Neural cell (in vitro differentiated cells): ENCODE results near the gene SRSF2. TPM values are rescaled to one million over a fixed set of nuclear protein-coding genes. Genes with fewer than 3 reads are reported as not detected.
"Not testable (repeated sequence)": the region's sequence is repeated elsewhere in the genome, so short reads cannot be mapped to it uniquely, and the experiment has no call there.

Experiments
- H2AFZ ChIP-seq: fragments of 200-600, 300-800 bp; sonication (generic), shearing (Covaris generic); 2 replicates; pipeline ENCODE4 v1.6.0; 2014; ENCODE audit warnings: low read depth, mild to moderate bottlenecking, antibody characterized with exemption, low read length, moderate library complexity
- H3F3A ChIP-seq: fragments of 200-600 bp; shearing (Covaris generic); 2 replicates; pipeline ENCODE4 v1.6.1; 2016; ENCODE audit warnings: mild to moderate bottlenecking, moderate library complexity, mixed read lengths, antibody characterized with exemption, low read length; ENCODE audit not compliant: insufficient read depth, poor library complexity, severe bottlenecking
- H3K27ac ChIP-seq: fragments of 200-600, 300-800 bp; sonication (generic), shearing (Covaris generic); 2 replicates; pipeline ENCODE4 v1.5.1; 2014; ENCODE audit warnings: mild to moderate bottlenecking, low read length, moderate library complexity
- H3K27me3 ChIP-seq: fragments of 300-800, 200-600 bp; sonication (generic), shearing (Covaris generic); 2 replicates; pipeline ENCODE4 v1.6.0; 2014; ENCODE audit warnings: mild to moderate bottlenecking, low read depth, low read length, moderate library complexity; ENCODE audit not compliant: insufficient read depth
- H3K36me3 ChIP-seq: fragments of 300-800, 200-600 bp; sonication (generic), shearing (Covaris generic); 2 replicates; pipeline ENCODE4 v1.5.1; 2014; ENCODE audit warnings: mild to moderate bottlenecking, antibody characterized with exemption, low read length, moderate library complexity; ENCODE audit not compliant: insufficient read depth
- H3K4me2 ChIP-seq: fragments of 300-800, 200-600 bp; sonication (generic), shearing (Covaris generic); 2 replicates; pipeline ENCODE4 v1.6.0; 2014; ENCODE audit warnings: mild to moderate bottlenecking, low read length
- H3K4me3 ChIP-seq: fragments of 300-800, 200-600 bp; sonication (generic), shearing (Covaris generic); 2 replicates; pipeline ENCODE4 v1.5.1; 2014; ENCODE audit warnings: mild to moderate bottlenecking, low read length, moderate library complexity
- H3K79me2 ChIP-seq: fragments of 200-600 bp; shearing (Covaris generic); replicated peaks from 2 replicates; pipeline ENCODE4 v1.6.0; 2014; ENCODE audit warnings: mild to moderate bottlenecking, low read length, moderate library complexity; ENCODE audit not compliant: insufficient read depth
- H3K9ac ChIP-seq: fragments of 300-800, 200-600 bp; sonication (generic), shearing (Covaris generic); 2 replicates; pipeline ENCODE4 v1.6.1; 2016; ENCODE audit warnings: mild to moderate bottlenecking, low read length, mixed read lengths
- H3K9me2 ChIP-seq: fragments of 200-600 bp; shearing (Covaris generic); 2 replicates; pipeline ENCODE4 v1.6.1; 2016; ENCODE audit warnings: mild to moderate bottlenecking, low read length, mixed read lengths; ENCODE audit not compliant: insufficient read depth
- H3K9me3 ChIP-seq: fragments of 200-600, 300-800 bp; sonication (generic), shearing (Covaris generic); 2 replicates; pipeline ENCODE4 v1.6.1; 2016; ENCODE audit warnings: mild to moderate bottlenecking, mixed run types, low read length, moderate library complexity, mixed read lengths
- H4K20me1 ChIP-seq: fragments of 200-600 bp; shearing (Covaris generic); 2 replicates; pipeline ENCODE4 v1.6.1; 2016; ENCODE audit warnings: mild to moderate bottlenecking, mixed run types; ENCODE audit not compliant: insufficient read depth
- EZH2 ChIP-seq: fragments of 200-600, 300-800 bp; shearing (Covaris generic), sonication (generic); IDR thresholded peaks from 2 replicates; pipeline ENCODE4 v1.6.1; 2014; ENCODE audit warnings: antibody characterized with exemption, low read length, borderline replicate concordance, mild to moderate bottlenecking; ENCODE audit not compliant: insufficient read depth, poor library complexity, severe bottlenecking
- RAD21 ChIP-seq: fragments of 450-650 bp; conservative IDR thresholded peaks from 2 replicates; pipeline ENCODE4 v1.6.1; 2014; ENCODE audit warnings: antibody characterized with exemption, mild to moderate bottlenecking, moderate library complexity
- SMC3 ChIP-seq: fragments of 450-650 bp; conservative IDR thresholded peaks from 2 replicates; pipeline ENCODE4 v1.6.1; 2014; ENCODE audit warnings: antibody characterized with exemption, mild to moderate bottlenecking, moderate library complexity; ENCODE audit not compliant: poor library complexity
- polyA plus RNA-seq: library from polyadenylated mRNA; depleted of rRNA; stranded (reverse); fragments of >200 nt; gene quantifications from 2 replicates; pipeline ENCODE4 v1.2.3, GENCODE V29; 2014
- TF ChIP-seq, protein P1 (sequence below): IDR thresholded peaks from 2 replicates; pipeline ENCODE4 v1.6.1; 2012; ENCODE audit warnings: borderline replicate concordance
- TF ChIP-seq, protein P2 (sequence below): fragments of 450-650 bp; IDR thresholded peaks from 2 replicates; pipeline ENCODE4 v1.5.1; 2014; ENCODE audit warnings: antibody characterized with exemption, mild to moderate bottlenecking, moderate library complexity; ENCODE audit not compliant: poor library complexity, severe bottlenecking

The SRSF2 gene
- polyA plus RNA-seq, 1 donor from 2014 or later: 355 TPM

GRCh38 chr17:76733618-76733957 is 3.5 kb downstream of the SRSF2 start (continued):
- TF ChIP-seq, protein P1, sequence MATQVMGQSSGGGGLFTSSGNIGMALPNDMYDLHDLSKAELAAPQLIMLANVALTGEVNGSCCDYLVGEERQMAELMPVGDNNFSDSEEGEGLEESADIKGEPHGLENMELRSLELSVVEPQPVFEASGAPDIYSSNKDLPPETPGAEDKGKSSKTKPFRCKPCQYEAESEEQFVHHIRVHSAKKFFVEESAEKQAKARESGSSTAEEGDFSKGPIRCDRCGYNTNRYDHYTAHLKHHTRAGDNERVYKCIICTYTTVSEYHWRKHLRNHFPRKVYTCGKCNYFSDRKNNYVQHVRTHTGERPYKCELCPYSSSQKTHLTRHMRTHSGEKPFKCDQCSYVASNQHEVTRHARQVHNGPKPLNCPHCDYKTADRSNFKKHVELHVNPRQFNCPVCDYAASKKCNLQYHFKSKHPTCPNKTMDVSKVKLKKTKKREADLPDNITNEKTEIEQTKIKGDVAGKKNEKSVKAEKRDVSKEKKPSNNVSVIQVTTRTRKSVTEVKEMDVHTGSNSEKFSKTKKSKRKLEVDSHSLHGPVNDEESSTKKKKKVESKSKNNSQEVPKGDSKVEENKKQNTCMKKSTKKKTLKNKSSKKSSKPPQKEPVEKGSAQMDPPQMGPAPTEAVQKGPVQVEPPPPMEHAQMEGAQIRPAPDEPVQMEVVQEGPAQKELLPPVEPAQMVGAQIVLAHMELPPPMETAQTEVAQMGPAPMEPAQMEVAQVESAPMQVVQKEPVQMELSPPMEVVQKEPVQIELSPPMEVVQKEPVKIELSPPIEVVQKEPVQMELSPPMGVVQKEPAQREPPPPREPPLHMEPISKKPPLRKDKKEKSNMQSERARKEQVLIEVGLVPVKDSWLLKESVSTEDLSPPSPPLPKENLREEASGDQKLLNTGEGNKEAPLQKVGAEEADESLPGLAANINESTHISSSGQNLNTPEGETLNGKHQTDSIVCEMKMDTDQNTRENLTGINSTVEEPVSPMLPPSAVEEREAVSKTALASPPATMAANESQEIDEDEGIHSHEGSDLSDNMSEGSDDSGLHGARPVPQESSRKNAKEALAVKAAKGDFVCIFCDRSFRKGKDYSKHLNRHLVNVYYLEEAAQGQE: no peak
- no peak for TF ChIP-seq SMC3

GRCh38 chr17:76732734-76733617 is 4.2 kb downstream of the SRSF2 start:
- Histone ChIP-seq H3K27ac (no peak overlapping the region), H2AFZ (no peak overlapping the region), H3K27me3 (no peaks in the 10 kb centered on the region), H3K9me3 (no peaks in the 10 kb centered on the region), H3K36me3 (no peaks in the 10 kb centered on the region), H3K4me3 (peak overlapping the region; percentile 93), H3K4me2 (no peak overlapping the region), H3F3A (peaks cover 2% of the 10 kb centered on the region), H3K9ac (no peak overlapping the region), H3K9me2 (no peaks in the 10 kb centered on the region), H3K79me2 (peaks cover 39% of the 10 kb centered on the region), H4K20me1 (peaks cover 7% of the 10 kb centered on the region)
- TF ChIP-seq RAD21: no peak
- no peak for TF ChIP-seq EZH2
- TF ChIP-seq, protein P2, sequence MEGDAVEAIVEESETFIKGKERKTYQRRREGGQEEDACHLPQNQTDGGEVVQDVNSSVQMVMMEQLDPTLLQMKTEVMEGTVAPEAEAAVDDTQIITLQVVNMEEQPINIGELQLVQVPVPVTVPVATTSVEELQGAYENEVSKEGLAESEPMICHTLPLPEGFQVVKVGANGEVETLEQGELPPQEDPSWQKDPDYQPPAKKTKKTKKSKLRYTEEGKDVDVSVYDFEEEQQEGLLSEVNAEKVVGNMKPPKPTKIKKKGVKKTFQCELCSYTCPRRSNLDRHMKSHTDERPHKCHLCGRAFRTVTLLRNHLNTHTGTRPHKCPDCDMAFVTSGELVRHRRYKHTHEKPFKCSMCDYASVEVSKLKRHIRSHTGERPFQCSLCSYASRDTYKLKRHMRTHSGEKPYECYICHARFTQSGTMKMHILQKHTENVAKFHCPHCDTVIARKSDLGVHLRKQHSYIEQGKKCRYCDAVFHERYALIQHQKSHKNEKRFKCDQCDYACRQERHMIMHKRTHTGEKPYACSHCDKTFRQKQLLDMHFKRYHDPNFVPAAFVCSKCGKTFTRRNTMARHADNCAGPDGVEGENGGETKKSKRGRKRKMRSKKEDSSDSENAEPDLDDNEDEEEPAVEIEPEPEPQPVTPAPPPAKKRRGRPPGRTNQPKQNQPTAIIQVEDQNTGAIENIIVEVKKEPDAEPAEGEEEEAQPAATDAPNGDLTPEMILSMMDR: no peak
- TF ChIP-seq SMC3: no peak

- not testable (repeated sequence) for H3K9me2 ChIP-seq, H2AFZ ChIP-seq, H3K9ac ChIP-seq, H3K27ac ChIP-seq, H3K4me2 ChIP-seq, H4K20me1 ChIP-seq, H3K4me3 ChIP-seq, H3F3A ChIP-seq, H3K36me3 ChIP-seq, H3K9me3 ChIP-seq, H3K27me3 ChIP-seq
- H3K79me2 ChIP-seq: peaks cover 47% of the 10 kb centered on the region
Measured at GRCh38 chr17:76731800-76732733, 5.1 kb downstream of the SRSF2 start.
